ENCODE data around the gene CLEC4G. TPM values are rescaled to one million over a fixed set of nuclear protein-coding genes. Genes with fewer than 3 reads are reported as not detected.

CLEC4G gene
- total RNA-seq, 1 donor from 2014 or later = 2.9 TPM

DNA sequence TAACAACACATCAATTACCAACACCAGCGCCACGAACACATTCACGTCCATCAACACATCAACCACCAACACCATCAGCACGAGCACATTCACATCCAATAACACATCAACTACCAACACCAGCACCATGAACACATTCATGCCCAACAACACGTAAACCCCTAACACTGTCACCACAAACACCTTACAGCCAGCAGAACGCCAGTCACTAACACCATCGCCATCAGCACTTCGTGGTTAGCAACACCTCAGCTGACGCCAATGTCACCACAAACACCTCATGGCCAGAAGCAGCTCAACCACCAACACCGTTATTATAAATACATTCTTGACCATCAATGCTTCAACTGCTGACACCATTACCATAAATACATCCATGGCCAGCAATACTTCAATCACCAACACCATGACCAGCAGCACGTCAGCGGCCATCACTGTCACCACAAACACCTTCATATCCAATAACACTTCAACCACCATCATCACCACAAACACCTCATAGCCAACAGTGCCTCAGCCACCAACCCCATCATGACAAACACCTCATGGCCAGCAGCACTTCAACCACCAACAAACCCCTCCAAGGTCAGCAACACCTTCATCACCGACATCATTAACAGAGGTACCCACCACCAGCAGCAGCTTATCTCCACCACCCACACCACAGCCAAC is 39.4 kb downstream of the CLEC4G start:
- Histone ChIP-seq H3K9me3 (no peaks in the 10 kb centered on the region), H3K27ac (no peak overlapping the region), H3K27me3 (ENCODE audit: low read depth) (peaks cover 17% of the 10 kb centered on the region), H3K4me3 (no peak overlapping the region), H3K36me3 (no peaks in the 10 kb centered on the region), H3K4me1 (no peaks in the 10 kb centered on the region)
- no peak for DNase-seq
- intact Hi-C loops (cut with DNase I) = no loop called here
- no peak for ATAC-seq
- TF ChIP-seq, protein P1, sequence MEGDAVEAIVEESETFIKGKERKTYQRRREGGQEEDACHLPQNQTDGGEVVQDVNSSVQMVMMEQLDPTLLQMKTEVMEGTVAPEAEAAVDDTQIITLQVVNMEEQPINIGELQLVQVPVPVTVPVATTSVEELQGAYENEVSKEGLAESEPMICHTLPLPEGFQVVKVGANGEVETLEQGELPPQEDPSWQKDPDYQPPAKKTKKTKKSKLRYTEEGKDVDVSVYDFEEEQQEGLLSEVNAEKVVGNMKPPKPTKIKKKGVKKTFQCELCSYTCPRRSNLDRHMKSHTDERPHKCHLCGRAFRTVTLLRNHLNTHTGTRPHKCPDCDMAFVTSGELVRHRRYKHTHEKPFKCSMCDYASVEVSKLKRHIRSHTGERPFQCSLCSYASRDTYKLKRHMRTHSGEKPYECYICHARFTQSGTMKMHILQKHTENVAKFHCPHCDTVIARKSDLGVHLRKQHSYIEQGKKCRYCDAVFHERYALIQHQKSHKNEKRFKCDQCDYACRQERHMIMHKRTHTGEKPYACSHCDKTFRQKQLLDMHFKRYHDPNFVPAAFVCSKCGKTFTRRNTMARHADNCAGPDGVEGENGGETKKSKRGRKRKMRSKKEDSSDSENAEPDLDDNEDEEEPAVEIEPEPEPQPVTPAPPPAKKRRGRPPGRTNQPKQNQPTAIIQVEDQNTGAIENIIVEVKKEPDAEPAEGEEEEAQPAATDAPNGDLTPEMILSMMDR (IDR thresholded peaks at IDR 0.05) = no peak

DNA sequence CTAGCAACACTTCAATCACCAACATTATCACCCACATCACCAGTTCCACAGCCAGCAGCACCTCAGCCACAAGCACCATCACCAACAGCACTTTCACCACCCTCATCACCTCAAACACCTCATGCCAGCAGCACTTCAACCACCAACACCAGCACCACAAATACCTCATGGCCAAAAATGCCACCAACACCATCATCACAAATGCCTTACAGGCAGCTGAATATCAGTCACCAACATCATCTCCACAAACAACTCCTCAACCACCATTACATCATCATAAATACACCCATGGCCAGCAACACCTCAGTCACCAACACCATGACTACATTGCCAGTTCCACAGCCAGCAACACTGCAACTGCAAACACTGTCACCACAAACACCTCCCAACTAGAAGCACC is 40.4 kb downstream of the CLEC4G start:
- DNase-seq = no peak
- no peak for ATAC-seq
- H3K27me3 ChIP-seq (ENCODE audit: low read depth) = peaks cover 12% of the 10 kb centered on the region
- intact Hi-C loops (cut with DNase I) = no loop called here
- TF ChIP-seq, protein P1 (IDR thresholded peaks at IDR 0.05) = no peak
- no peaks in the 10 kb centered on the region for H3K36me3 ChIP-seq
- H3K9me3 ChIP-seq = no peaks in the 10 kb centered on the region
- no peak overlapping the region for H3K27ac ChIP-seq
- no peak overlapping the region for H3K4me3 ChIP-seq
- H3K4me1 ChIP-seq = no peaks in the 10 kb centered on the region

GRCh38 chr19:7690779-7691258 is 41.1 kb downstream of the CLEC4G start:
- TF ChIP-seq, protein P1 (IDR thresholded peaks at IDR 0.05) = no peak
- intact Hi-C loops (cut with DNase I) = no loop called here
- Histone ChIP-seq H3K27me3 (ENCODE audit: low read depth) (peaks cover 10% of the 10 kb centered on the region), H3K4me1 (no peaks in the 10 kb centered on the region), H3K36me3 (no peaks in the 10 kb centered on the region), H3K9me3 (no peaks in the 10 kb centered on the region), H3K27ac (no peak overlapping the region), H3K4me3 (no peak overlapping the region)
- ATAC-seq (no peak), DNase-seq (no peak)

GRCh38 chr19:7689165-7689564 is 42.7 kb downstream of the CLEC4G start:
- intact Hi-C loops (cut with DNase I) = no loop called here
- Histone ChIP-seq H3K9me3 (no peaks in the 10 kb centered on the region), H3K36me3 (peaks cover 12% of the 10 kb centered on the region), H3K27me3 (ENCODE audit: low read depth) (peaks cover 10% of the 10 kb centered on the region), H3K4me3 (no peak overlapping the region), H3K27ac (no peak overlapping the region), H3K4me1 (no peaks in the 10 kb centered on the region)
- DNase-seq (no peak), ATAC-seq (no peak)
- TF ChIP-seq, protein P1 (IDR thresholded peaks at IDR 0.05) = no peak

GRCh38 chr19:7687177-7687576 is 44.7 kb downstream of the CLEC4G start:
- ATAC-seq = no peak
- Histone ChIP-seq H3K27me3 (ENCODE audit: low read depth) (peaks cover 10% of the 10 kb centered on the region), H3K9me3 (no peaks in the 10 kb centered on the region), H3K36me3 (peaks cover 31% of the 10 kb centered on the region), H3K4me1 (peaks cover 2% of the 10 kb centered on the region), H3K4me3 (no peak overlapping the region), H3K27ac (no peak overlapping the region)
- DNase-seq = no peak
- TF ChIP-seq, protein P1 (IDR thresholded peaks at IDR 0.05) = no peak
- intact Hi-C loops (cut with DNase I) = no loop called here
